Activated naive CD4-positive, alpha-beta T cell treated with anti-CD3 and anti-CD28 coated beads, Interleukin-2, amount 10 ng/mL, durations not matched to agents 7 days and 5 days (primary cell): ENCODE results near the gene PALM.

Experiments
- CTCF ChIA-PET: fragments of 350-600 bp; sonication (Branson Sonifier 250); formaldehyde crosslinking; loops from one replicate; lab custom pipeline; 2021; ENCODE audit warnings: antibody characterized with exemption; lab: Charles Lee
- DNase-seq: peaks from one replicate; pipeline ENCODE4 v3.0.0-alpha.2; 2020
- H3K27ac Mint-ChIP-seq: one replicate; pipeline ENCODE4 v1.8.0; 2021; ENCODE audit warnings: mild to moderate bottlenecking, moderate library complexity, mixed read lengths
- H3K27me3 Mint-ChIP-seq: one replicate; pipeline ENCODE4 v1.8.0; 2021; ENCODE audit warnings: mild to moderate bottlenecking, mixed read lengths
- H3K36me3 Mint-ChIP-seq: one replicate; pipeline ENCODE4 v1.8.0; 2021; ENCODE audit warnings: mixed read lengths
- H3K4me1 Mint-ChIP-seq: one replicate; pipeline ENCODE4 v1.8.0; 2021; ENCODE audit warnings: mixed read lengths
- H3K4me3 Mint-ChIP-seq: one replicate; pipeline ENCODE4 v1.8.0; 2021; ENCODE audit warnings: mild to moderate bottlenecking, moderate library complexity, mixed read lengths
- H3K9me3 Mint-ChIP-seq: one replicate; pipeline ENCODE4 v1.8.0; 2021; ENCODE audit warnings: mixed read lengths

The PALM gene

GRCh38 chr19:791567-792305 lies 83.0 kb downstream of the PALM start:
- DNase-seq, result no peak
- no peak overlapping the region for H3K27ac Mint-ChIP-seq
- no peak overlapping the region for H3K4me3 Mint-ChIP-seq
- H3K4me1 Mint-ChIP-seq, result peaks cover 11% of the 10 kb centered on the region
- peaks cover 36% of the 10 kb centered on the region for H3K27me3 Mint-ChIP-seq
- H3K9me3 Mint-ChIP-seq, result no peaks in the 10 kb centered on the region
- no peaks in the 10 kb centered on the region for H3K36me3 Mint-ChIP-seq
- CTCF ChIA-PET, result interaction anchor here (0.6 to 1.5 kb wide), 2 partner anchors 21 to 120 kb away, joined by 3 read pairs; no protein-coding TSS in a partner anchor

DNA sequence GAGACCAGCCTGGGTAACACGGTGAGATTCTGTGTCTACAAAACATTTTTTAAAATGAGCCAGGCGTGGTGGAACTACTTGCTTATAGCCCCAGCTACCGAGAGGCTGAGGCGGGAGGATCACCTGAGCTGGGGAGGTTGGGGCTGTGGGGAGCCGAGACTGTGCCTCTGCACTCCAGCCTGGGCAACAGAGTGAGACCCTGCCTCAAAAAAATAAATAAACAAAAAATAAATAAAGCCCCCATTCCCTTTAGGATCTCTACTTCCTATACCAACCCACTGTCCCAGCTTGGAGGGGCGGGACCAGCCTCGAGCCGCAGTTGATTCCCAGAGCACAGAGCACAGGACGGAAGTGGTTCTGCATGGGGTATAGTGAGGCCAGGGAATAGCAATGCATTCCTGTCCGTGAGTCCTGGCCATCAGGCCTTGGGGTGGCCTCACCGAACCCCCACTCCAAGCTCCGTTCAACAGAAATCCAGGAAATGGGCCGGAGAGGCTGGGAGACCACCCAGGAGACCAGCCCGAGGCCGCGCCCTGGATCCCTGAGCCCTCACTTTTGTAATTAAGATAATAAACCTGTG lies 83.7 kb downstream of the PALM start:
- Mint-ChIP-seq H3K27ac (no peak overlapping the region), H3K9me3 (no peaks in the 10 kb centered on the region), H3K27me3 (peaks cover 39% of the 10 kb centered on the region), H3K36me3 (no peaks in the 10 kb centered on the region), H3K4me3 (no peak overlapping the region), H3K4me1 (peaks cover 13% of the 10 kb centered on the region)
- no peak for DNase-seq
- CTCF ChIA-PET, result interaction anchor here (1.5 kb wide), 1 partner anchor 22 kb away, joined by 3 read pairs; no protein-coding TSS in a partner anchor

DNA sequence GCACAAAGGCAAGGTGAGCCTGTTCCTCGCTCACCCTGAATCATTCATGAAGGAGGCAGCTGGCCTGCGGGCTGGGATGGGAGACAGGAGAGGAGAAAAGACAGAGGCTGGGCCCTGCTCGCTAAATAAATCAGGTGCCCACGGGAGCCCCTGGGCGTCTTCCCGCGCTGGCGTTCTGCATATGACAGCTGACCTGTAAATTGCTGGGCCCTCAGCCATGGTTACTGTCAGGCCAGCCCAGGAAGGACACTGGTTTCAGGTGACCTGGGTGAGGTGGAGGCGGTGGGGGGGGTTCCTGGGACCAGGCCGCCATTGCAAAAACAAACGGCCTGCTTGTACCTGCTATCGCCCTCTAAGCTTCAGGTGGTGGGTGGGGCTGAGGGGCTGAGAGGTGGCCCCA lies 85.1 kb downstream of the PALM start:
- H3K27me3 Mint-ChIP-seq, result peaks cover 36% of the 10 kb centered on the region
- no peak for DNase-seq
- no peak overlapping the region for H3K4me3 Mint-ChIP-seq
- CTCF ChIA-PET, result no interaction called here
- H3K36me3 Mint-ChIP-seq, result peaks cover 3% of the 10 kb centered on the region
- no peaks in the 10 kb centered on the region for H3K9me3 Mint-ChIP-seq
- H3K27ac Mint-ChIP-seq, result no peak overlapping the region
- H3K4me1 Mint-ChIP-seq, result peaks cover 13% of the 10 kb centered on the region

GRCh38 chr19:795073-795611 lies 86.4 kb downstream of the PALM start:
- H3K4me3 Mint-ChIP-seq, result no peak overlapping the region
- CTCF ChIA-PET, result no interaction called here
- peaks cover 23% of the 10 kb centered on the region for H3K27me3 Mint-ChIP-seq
- H3K36me3 Mint-ChIP-seq, result peaks cover 16% of the 10 kb centered on the region
- peaks cover 14% of the 10 kb centered on the region for H3K4me1 Mint-ChIP-seq
- H3K27ac Mint-ChIP-seq, result no peak overlapping the region
- no peak for DNase-seq
- H3K9me3 Mint-ChIP-seq, result no peaks in the 10 kb centered on the region

DNA sequence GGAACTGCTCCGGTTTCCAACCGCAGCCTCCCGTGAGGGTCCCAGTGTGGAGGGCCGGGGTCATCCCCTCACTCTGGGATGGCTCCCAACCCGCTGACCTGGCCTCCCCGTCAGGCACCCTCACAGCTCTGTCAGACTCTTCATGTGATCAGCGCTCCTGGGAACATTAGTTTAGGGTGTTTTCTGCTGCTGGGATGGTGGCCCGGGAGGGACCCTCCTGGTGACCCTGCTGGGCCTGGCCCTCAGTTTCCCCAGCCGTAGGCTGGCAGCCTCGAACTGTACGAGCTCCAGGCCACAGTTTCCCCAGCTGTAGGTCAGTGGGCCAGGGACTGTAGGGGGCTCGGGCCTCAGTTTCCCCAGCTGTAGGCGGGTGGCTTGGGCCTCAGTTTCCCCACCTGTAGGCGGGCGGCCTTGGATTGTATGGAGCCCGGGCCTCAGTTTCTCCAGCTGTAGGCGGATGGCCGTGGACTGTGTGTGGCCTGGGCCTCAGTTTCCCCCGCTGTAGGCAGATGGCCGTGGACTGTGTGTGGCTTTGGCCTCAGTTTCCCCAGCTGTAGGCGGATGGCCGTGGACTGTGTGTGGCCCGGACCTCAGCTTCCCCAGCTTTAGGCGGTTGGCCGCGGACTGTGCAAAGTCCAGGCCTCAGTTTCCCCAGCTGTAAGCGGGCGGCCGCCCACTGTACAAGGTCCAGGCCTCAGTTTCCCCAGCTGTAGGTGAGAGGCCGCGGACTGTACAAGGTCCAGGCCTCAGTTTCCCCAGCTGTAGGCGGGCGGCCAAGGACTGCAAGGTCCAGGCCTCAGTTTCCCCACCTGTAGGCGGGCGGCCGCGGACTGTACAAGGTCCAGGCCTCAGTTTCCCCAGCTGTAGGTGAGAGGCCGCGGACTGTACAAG lies 87.2 kb downstream of the PALM start:
- Mint-ChIP-seq H3K9me3 (no peaks in the 10 kb centered on the region), H3K27me3 (peaks cover 16% of the 10 kb centered on the region), H3K4me3 (peak overlapping the region; percentile 28), H3K27ac (no peak overlapping the region), H3K36me3 (peaks cover 21% of the 10 kb centered on the region), H3K4me1 (peaks cover 21% of the 10 kb centered on the region)
- CTCF ChIA-PET, result interaction anchor here (0.5 kb wide), 1 partner anchor 25 kb away, joined by 3 read pairs; no protein-coding TSS in a partner anchor
- no peak for DNase-seq

- CTCF ChIA-PET, result no interaction called here
- peaks cover 31% of the 10 kb centered on the region for H3K4me1 Mint-ChIP-seq
- peak within 1 kb of the TSS; percentile 92 for H3K4me3 Mint-ChIP-seq
- peak; percentile 100 for DNase-seq
- peak within 1 kb of the TSS; percentile 90 for H3K27ac Mint-ChIP-seq
- peaks cover 8% of the 10 kb centered on the region for H3K27me3 Mint-ChIP-seq
- peaks cover 26% of the 10 kb centered on the region for H3K36me3 Mint-ChIP-seq
- no peaks in the 10 kb centered on the region for H3K9me3 Mint-ChIP-seq
Observed at GRCh38 chr19:796692-797527, 88.2 kb downstream of the PALM start, which contains the start of gene PTBP1. TSS of gene PTBP1 (plus strand) at chr19:797452. CDS start at chr19:797498, 46 bp downstream.
